Right lobe of liver (tissue), 6 donors: Measurements from ENCODE around the gene PRR19. TPM values are rescaled to one million over a fixed set of nuclear protein-coding genes. Genes with fewer than 3 reads are reported as not detected.

Experiments used
- ATAC-seq, 4 donors: fragments of 200-7000 bp; cut with Tn5 transposase; one replicate each; pipeline ENCODE4 v1.9.1; 2020; ENCODE audit warnings: mild to moderate bottlenecking in 4 of 4, moderate library complexity in 4 of 4
- DNase-seq, 3 donors: peaks; one replicate each; pipeline ENCODE4 v3.0.0-alpha.2; 2020
- H3K27ac ChIP-seq, 3 donors: fragments of 200-600 bp; one replicate each; pipeline ENCODE4 v1.8.0; 2022
- H3K27me3 ChIP-seq, 2 donors: fragments of 200-600 bp; one replicate each; pipeline ENCODE4 v1.8.0; 2022
- H3K36me3 ChIP-seq, 4 donors: fragments of 200-600 bp; sonication (generic) in 1 of 4; one replicate each; pipeline versions ENCODE4 v1.5.1 to v1.8.0; 2017 to 2022; ENCODE audit warnings: control low read depth in 1 of 4
- H3K4me1 ChIP-seq, 4 donors: fragments of 200-600 bp; sonication (generic) in 1 of 4; one replicate each; pipeline versions ENCODE4 v1.5.1 to v1.8.0; 2017 to 2022; ENCODE audit warnings: control low read depth in 1 of 4
- H3K4me3 ChIP-seq, 3 donors: fragments of 200-600 bp; one replicate each; pipeline ENCODE4 v1.8.0; 2022
- H3K9me3 ChIP-seq, 4 donors: fragments of 200-600 bp; sonication (generic) in 1 of 4; one replicate each; pipeline versions ENCODE4 v1.5.1 to v1.8.0; 2017 to 2022; ENCODE audit warnings: control low read depth in 1 of 4
- POLR2A ChIP-seq: fragments of 450-650 bp; IDR thresholded peaks from one replicate; pipeline ENCODE4 v1.6.1; 2017; ENCODE audit warnings: antibody characterized with exemption, mild to moderate bottlenecking
- WGBS: methylation state at CpG from one replicate; pipeline ENCODE4 v1.1.6; 2018; ENCODE audit warnings: low coverage, low lambda C conversion rate; ENCODE audit not compliant: insufficient coverage; ENCODE audit errors: missing lambda C conversion rate; 5-methylcytosine and 5-hydroxymethylcytosine counted together
- intact Hi-C, 2 donors: fragments of 100-400 bp; cut with DNase I; formaldehyde crosslinking; loops; one replicate each; pipeline versions ENCODE4 v1.11.2 to v1.14.1; 2022
- total RNA-seq, 6 experiments: library from RNA; depleted of rRNA in 2 of 6; stranded (reverse); fragments of >200 nt in 2 of 6; fragmentation: NEBNext Ultra II Directional in 3 of 6; extraction: Animal tissue kit (Norgen Biotek cat#: 25700) in 3 of 6; gene quantifications; one replicate each; pipeline versions ENCODE4 v1.1.0 to v1.2.4, GENCODE V29; 2016 to 2023
- TF ChIP-seq, protein P1 (sequence below), 4 donors: fragments of 200-600 bp in 3 of 4; fragments of 450-650 bp in 1 of 4; IDR thresholded peaks; one replicate each; pipeline versions ENCODE4 v1.5.1 to v1.8.0; 2016 to 2022; ENCODE audit warnings: antibody characterized with exemption in 4 of 4, mild to moderate bottlenecking in 2 of 4
- donor health status: DM: no; HTN: yes; CAD: no.
- donor health status: DM: no; HTN: no; CAD: no.
- donor health status: DM: no; HTN: no; CAD: no.
- donor health status: DM: no; HTN: yes; CAD: no.
- donor health status: DM: no; HTN: yes; CAD: no.

Gene PRR19
- total RNA-seq, 6 experiments from 2014 or later: 0.18 to 0.74 (median 0.21) TPM

DNA sequence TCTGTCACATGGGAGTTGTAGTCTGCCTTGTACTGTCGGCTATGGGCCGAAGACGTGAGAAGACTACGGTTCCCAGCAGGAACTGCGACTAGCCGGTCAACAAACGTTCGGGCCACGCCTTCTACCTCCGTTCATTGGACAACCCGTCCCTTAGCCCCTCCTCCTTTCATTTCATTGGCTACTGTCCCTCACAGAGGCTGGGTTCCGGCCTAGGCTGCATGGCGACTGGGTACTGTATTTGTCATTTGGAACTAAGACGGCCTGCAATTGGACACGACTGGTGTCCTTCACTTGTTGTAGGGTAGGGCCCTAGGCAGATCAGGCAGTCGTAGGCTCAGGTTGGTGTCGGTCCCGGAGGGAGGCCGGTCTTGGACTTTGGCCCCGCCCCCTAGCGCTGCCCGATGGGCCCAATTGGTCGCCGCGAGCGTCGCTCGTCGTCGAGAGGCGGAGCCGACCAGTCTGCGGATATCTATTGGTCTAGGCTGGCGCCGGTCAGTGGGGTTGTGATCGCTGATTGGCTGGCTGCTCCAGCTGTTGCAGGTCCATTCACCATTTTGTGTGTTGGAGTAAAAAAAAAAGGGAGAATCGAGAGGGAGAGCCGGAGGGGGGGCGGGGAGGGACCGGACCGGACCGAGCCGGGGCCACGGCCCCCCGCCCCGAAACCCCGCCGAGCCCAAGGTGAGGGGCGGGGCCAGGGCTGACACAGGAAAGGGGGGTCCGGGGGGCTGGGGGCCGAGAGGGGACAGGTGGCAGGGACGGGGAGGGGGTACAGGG, 33.0 kb upstream of the PRR19 start, which contains the start of gene CIC:
Gene CIC, plus strand, starts transcription at position 549 of the 774 bp plus-strand sequence. CDS start 2,532 bp downstream, outside the sequence.
- peaks cover 0 to 16% (median 8%) of the 10 kb centered on the region in 4 donors for H3K36me3 ChIP-seq
- ATAC-seq (peak; percentile 72 to 88 (median 82)), DNase-seq (peak; percentile 100)
- H3K4me1 ChIP-seq: peaks cover 0 to 11% (median 2%) of the 10 kb centered on the region in 4 donors
- TF ChIP-seq, protein P1, sequence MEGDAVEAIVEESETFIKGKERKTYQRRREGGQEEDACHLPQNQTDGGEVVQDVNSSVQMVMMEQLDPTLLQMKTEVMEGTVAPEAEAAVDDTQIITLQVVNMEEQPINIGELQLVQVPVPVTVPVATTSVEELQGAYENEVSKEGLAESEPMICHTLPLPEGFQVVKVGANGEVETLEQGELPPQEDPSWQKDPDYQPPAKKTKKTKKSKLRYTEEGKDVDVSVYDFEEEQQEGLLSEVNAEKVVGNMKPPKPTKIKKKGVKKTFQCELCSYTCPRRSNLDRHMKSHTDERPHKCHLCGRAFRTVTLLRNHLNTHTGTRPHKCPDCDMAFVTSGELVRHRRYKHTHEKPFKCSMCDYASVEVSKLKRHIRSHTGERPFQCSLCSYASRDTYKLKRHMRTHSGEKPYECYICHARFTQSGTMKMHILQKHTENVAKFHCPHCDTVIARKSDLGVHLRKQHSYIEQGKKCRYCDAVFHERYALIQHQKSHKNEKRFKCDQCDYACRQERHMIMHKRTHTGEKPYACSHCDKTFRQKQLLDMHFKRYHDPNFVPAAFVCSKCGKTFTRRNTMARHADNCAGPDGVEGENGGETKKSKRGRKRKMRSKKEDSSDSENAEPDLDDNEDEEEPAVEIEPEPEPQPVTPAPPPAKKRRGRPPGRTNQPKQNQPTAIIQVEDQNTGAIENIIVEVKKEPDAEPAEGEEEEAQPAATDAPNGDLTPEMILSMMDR (IDR thresholded peaks at IDR 0.05): no peak
- TF ChIP-seq POLR2A: no peak
- no peaks in the 10 kb centered on the region for H3K27me3 ChIP-seq
- WGBS: 2% methylated on average over 33 of the region's 52 CpGs
- H3K4me3 ChIP-seq: peak within 1 kb of the TSS; percentile 63 to 68 (median 66)
- H3K27ac ChIP-seq: peak within 1 kb of the TSS; percentile 99 to 100 (median 100)
- no peaks in the 10 kb centered on the region for H3K9me3 ChIP-seq
- intact Hi-C loops: no loop called here

DNA sequence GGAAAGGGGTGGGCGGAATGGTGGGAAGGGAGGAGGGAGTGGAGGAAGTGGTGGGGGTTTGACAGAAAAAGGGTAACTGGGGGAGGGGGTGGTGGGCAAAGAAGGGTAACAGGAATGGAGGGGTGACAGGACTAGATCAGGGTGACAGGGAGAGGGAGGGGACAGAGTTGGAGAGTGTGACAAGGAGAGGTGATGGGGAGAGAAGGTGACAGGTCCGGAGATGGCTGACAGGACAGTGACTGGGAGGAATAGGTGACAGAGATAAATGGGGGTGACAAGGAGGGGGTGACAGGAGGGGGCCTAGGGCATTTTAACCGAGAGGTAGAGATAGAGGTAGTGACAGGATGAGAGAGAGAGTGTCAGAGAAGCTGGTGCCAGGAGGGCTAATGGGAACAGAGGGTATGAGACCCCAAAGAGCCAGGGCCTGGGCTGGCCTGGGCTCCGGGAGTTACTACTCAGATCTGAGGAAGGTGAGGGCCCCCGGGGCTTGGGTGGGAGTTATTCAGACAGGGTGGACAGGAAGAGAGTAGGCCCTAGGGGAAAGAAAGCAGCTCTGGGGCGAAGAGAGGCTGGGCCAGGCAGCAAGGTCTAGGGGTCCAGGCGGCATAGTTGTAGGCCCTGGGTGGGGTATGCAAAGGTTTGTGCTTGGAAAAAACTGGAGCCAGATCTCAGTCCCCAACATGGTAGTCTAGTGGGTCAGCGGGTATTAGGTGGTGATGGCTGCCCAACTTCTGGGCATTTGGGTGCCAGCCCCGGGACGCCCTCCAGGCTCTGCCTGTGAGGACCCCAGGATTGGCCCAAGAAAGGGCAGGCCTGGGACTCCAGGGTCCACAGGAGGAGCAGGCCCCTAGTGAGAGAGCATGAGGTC, 32.2 kb upstream of the PRR19 start:
- intact Hi-C loops: no loop called here
- TF ChIP-seq, protein P1 (IDR thresholded peaks at IDR 0.05): no peak
- TF ChIP-seq POLR2A: no peak
- peak overlapping the region; percentile 88 to 98 (median 89) for H3K27ac ChIP-seq
- peak overlapping the region; percentile 56 to 62 (median 60) for H3K4me3 ChIP-seq
- no peaks in the 10 kb centered on the region for H3K27me3 ChIP-seq
- DNase-seq (peak in 2 of 3 donors; percentile 44 to 60), ATAC-seq (no peak)
- no peaks in the 10 kb centered on the region for H3K9me3 ChIP-seq
- H3K36me3 ChIP-seq: peaks cover 0 to 24% (median 8%) of the 10 kb centered on the region in 4 donors
- H3K4me1 ChIP-seq: peaks cover 0 to 11% (median 4%) of the 10 kb centered on the region in 4 donors
- 15% methylated on average over 7 of the region's 10 CpGs for WGBS

DNA sequence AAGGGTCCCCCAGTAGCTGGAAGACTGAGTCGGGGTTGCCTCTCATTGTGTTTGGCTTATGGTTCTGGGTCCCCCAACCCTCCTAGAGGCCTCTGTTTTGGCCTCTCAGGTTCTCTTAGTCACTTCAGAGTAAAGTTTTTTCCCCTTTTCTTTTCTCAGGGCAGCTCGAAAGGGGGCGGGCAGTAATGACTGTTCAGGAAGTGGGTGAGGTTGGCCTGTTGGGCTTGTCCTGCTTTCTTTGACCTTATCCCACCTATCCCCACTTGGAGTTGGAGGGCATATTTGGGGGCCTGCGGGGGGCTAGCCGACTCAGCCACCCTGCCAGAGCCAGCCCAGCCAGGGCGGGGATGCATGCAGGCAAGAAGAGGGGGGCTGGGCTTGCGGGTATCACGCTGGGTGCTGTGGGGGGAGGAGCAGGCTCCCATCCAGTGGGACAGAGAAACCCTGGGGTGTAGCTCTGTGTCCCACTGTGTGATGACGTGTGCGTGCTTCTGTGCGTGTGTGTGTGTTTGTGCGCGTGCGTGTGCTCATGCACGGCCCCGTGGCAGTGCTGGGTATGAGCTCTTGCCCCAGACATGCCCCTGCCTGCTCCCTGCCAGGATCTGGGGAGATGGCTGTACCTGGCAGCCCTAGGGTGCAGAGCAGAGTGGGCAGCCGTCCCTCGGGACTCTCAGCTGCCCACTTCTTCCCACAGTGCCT, 31.4 kb upstream of the PRR19 start:
- peaks cover 0 to 16% (median 4%) of the 10 kb centered on the region in 4 donors for H3K4me1 ChIP-seq
- H3K4me3 ChIP-seq: peak overlapping the region; percentile 56 to 62 (median 60)
- intact Hi-C loops: no loop called here
- H3K36me3 ChIP-seq: peaks cover 0 to 25% (median 8%) of the 10 kb centered on the region in 4 donors
- peak; percentile 77 to 84 (median 80) for DNase-seq
- peak; percentile 62 for TF ChIP-seq POLR2A
- TF ChIP-seq, protein P1 (IDR thresholded peaks at IDR 0.05): no peak
- no peaks in the 10 kb centered on the region for H3K9me3 ChIP-seq
- peak overlapping the region; percentile 88 to 98 (median 89) for H3K27ac ChIP-seq
- H3K27me3 ChIP-seq: no peaks in the 10 kb centered on the region
- ATAC-seq: peak; percentile 2 to 12 (median 9)
- 1% methylated on average over 10 of the region's 18 CpGs for WGBS

DNA sequence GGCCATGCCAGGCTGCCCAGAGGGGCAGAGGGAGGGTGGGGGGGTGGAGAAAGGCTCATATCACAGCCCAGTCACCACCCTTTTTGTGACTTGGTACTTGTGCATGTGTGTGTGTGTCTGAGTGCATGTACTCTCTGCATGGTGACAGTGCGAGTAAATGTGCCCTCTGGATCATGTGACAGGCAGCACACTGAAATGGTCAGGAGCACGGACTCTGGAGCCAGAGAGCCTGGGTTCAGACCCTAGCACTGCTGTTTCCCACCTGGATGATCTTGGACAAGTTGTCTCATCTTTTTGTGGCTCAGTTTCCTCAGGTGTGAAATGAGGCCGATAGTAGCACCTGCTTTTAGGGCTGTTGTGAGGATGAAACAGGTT, 30.9 kb upstream of the PRR19 start:
- ATAC-seq: peak in 2 of 4 donors; percentile 1
- intact Hi-C loops: no loop called here
- Histone ChIP-seq H3K9me3 (no peaks in the 10 kb centered on the region), H3K4me3 (peak overlapping the region; percentile 56 to 62 (median 60)), H3K36me3 (peaks cover 0 to 25% (median 8%) of the 10 kb centered on the region in 4 donors), H3K4me1 (peaks cover 0 to 16% (median 4%) of the 10 kb centered on the region in 4 donors), H3K27ac (peak overlapping the region; percentile 88 to 98 (median 89)), H3K27me3 (no peaks in the 10 kb centered on the region)
- no peak for TF ChIP-seq POLR2A
- TF ChIP-seq, protein P1 (IDR thresholded peaks at IDR 0.05): no peak
- peak in 2 of 3 donors; percentile 36 to 62 for DNase-seq
- WGBS: 19% methylated on average over 3 of the region's 3 CpGs
